SHP77 treated with DMSO at 0.1 percent for 48 hours (cell line): Measurements from ENCODE around the gene KRTAP1-5.
"Not testable (repeated sequence)": the region's sequence is repeated elsewhere in the genome, so short reads cannot be mapped to it uniquely, and the experiment has no call there.

Experiments used
- DNase-seq: peaks from one replicate; lab custom pipeline; 2025; lab: John Stamatoyannopoulos, UW

The KRTAP1-5 gene

GRCh38 chr17:41048441-41048840 is 21.4 kb upstream of the KRTAP1-5 start:
- DNase-seq = no peak

- not testable (repeated sequence) for DNase-seq
Measured at GRCh38 chr17:41046735-41047465, 19.9 kb upstream of the KRTAP1-5 start, which contains the start of gene KRTAP2-1. TSS of gene KRTAP2-1 (minus strand) at chr17:41047316. CDS start at chr17:41047267, 49 bp downstream.

- DNase-seq = no peak
Measured at GRCh38 chr17:41042953-41043352, 15.9 kb upstream of the KRTAP1-5 start.

GRCh38 chr17:41040783-41041571 is 14.0 kb upstream of the KRTAP1-5 start, which contains the start of gene KRTAP1-1:
TSS of gene KRTAP1-1 (minus strand) at chr17:41041450. CDS start at chr17:41041397, 53 bp downstream.
- DNase-seq = not testable (repeated sequence)

GRCh38 chr17:41037853-41038350 is 10.9 kb upstream of the KRTAP1-5 start:
- no peak for DNase-seq

GRCh38 chr17:41034346-41034935 is 7.4 kb upstream of the KRTAP1-5 start, which contains the start of gene KRTAP1-3:
TSS of gene KRTAP1-3 (minus strand) at chr17:41034874. CDS start at chr17:41034821, 53 bp downstream.
- DNase-seq = not testable (repeated sequence)

GRCh38 chr17:41029633-41030245 is 2.7 kb upstream of the KRTAP1-5 start, which contains the start of gene KRTAP1-4:
TSS of gene KRTAP1-4 (minus strand) at chr17:41030195. CDS start at chr17:41030078, 117 bp downstream.
- no peak for DNase-seq

GRCh38 chr17:41024697-41025096 is 2.3 kb downstream of the KRTAP1-5 start:
- no peak for DNase-seq

- no peak for DNase-seq
Measured at GRCh38 chr17:41020336-41020735, 6.7 kb downstream of the KRTAP1-5 start.

- DNase-seq = no peak
Measured at GRCh38 chr17:41019415-41019814, 7.6 kb downstream of the KRTAP1-5 start.

- DNase-seq = no peak
Measured at GRCh38 chr17:41018541-41018940, 8.5 kb downstream of the KRTAP1-5 start.

GRCh38 chr17:41016578-41017215 is 10.3 kb downstream of the KRTAP1-5 start:
- DNase-seq = no peak

GRCh38 chr17:41015454-41015853 is 11.6 kb downstream of the KRTAP1-5 start:
- no peak for DNase-seq

GRCh38 chr17:41013606-41014005 is 13.4 kb downstream of the KRTAP1-5 start:
- DNase-seq = no peak

GRCh38 chr17:41013181-41013580 is 13.8 kb downstream of the KRTAP1-5 start:
- DNase-seq = no peak

GRCh38 chr17:41012326-41013120 is 14.5 kb downstream of the KRTAP1-5 start:
- DNase-seq = no peak

- no peak for DNase-seq
Measured at GRCh38 chr17:41010441-41010840, 16.6 kb downstream of the KRTAP1-5 start.

- DNase-seq = no peak
Measured at GRCh38 chr17:41009936-41010335, 17.1 kb downstream of the KRTAP1-5 start.

GRCh38 chr17:41009301-41009760 is 17.7 kb downstream of the KRTAP1-5 start:
- no peak for DNase-seq

GRCh38 chr17:41008811-41009210 is 18.2 kb downstream of the KRTAP1-5 start, which contains the start of gene KRTAP3-1:
TSS of gene KRTAP3-1 (minus strand) at chr17:41009128. CDS start at chr17:41009074, 54 bp downstream.
- peak; percentile 16 for DNase-seq
